Coronary artery (tissue), 2 donors: ENCODE results near the gene LARGE2.

Experiments
- DNase-seq: peaks from one replicate; pipeline ENCODE4 v3.0.0-alpha.2; 2017; ENCODE audit warnings: low spot score
- H3K27ac ChIP-seq, 2 donors: fragments of 200-600 bp; sonication (generic); one replicate each; pipeline ENCODE4 v1.5.1; 2016 to 2019
- H3K4me3 ChIP-seq: fragments of 200-600 bp; sonication (generic); 2 replicates; pipeline ENCODE4 v1.5.1; 2016; ENCODE audit warnings: mild to moderate bottlenecking, moderate library complexity
- TF ChIP-seq, protein P1 (sequence below): fragments of 200-600 bp; sonication (generic); IDR thresholded peaks from one replicate; pipeline ENCODE4 v1.5.1; 2019; ENCODE audit warnings: antibody characterized with exemption

The LARGE2 gene

DNA sequence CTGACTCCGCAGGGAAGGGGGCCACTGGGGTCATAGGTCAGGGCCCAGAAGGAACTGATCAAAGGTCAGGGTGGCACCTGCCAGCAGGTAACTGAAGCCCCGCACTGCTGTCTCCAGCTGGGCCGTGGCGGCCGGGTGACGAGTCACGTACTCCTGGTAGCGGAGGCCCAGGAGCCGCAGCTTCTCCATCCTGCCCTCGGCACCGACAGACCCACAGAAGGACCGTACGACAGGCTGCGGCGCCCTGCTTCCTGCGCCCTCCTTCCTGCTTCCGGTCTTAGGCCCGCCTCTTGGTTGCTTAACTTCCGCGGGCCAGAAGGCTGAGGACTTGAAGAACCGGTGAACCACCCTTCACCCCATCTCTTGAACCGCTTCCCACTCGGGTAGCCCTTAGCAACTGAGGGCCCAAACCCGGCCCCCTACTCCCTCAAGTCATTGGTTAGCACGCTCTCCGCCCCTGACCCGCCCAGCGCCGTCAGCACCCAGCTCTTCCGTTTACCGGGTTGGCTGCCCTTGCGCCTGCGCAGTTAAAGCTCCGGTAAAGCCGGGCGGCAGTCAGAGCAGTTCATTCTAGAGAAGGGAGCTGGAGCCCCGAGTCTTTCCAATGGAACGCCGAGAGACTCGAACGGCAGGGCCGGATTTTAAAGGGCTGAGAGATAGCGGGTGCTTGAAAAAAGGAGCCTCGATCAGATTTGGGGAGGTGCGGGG is 4.7 kb upstream of the LARGE2 start, which contains the start of gene PEX16:
PEX16 (minus strand) TSS at position 255 of the 708 bp plus-strand sequence; CDS start at position 189, 66 bp downstream.
- H3K27ac ChIP-seq: peak within 1 kb of the TSS; percentile 90 to 92
- TF ChIP-seq, protein P1, sequence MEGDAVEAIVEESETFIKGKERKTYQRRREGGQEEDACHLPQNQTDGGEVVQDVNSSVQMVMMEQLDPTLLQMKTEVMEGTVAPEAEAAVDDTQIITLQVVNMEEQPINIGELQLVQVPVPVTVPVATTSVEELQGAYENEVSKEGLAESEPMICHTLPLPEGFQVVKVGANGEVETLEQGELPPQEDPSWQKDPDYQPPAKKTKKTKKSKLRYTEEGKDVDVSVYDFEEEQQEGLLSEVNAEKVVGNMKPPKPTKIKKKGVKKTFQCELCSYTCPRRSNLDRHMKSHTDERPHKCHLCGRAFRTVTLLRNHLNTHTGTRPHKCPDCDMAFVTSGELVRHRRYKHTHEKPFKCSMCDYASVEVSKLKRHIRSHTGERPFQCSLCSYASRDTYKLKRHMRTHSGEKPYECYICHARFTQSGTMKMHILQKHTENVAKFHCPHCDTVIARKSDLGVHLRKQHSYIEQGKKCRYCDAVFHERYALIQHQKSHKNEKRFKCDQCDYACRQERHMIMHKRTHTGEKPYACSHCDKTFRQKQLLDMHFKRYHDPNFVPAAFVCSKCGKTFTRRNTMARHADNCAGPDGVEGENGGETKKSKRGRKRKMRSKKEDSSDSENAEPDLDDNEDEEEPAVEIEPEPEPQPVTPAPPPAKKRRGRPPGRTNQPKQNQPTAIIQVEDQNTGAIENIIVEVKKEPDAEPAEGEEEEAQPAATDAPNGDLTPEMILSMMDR: no peak
- peak within 1 kb of the TSS; percentile 83 for H3K4me3 ChIP-seq
- peak; percentile 99 for DNase-seq

GRCh38 chr11:45918331-45918941 is 4.0 kb upstream of the LARGE2 start:
- TF ChIP-seq, protein P1: no peak
- peak overlapping the region; percentile 90 to 92 for H3K27ac ChIP-seq
- H3K4me3 ChIP-seq: peak overlapping the region; percentile 83
- peak; percentile 89 for DNase-seq

- no peak for DNase-seq
- TF ChIP-seq, protein P1: no peak
- Histone ChIP-seq H3K27ac (peak overlapping the region in 1 of 2 donors; percentile 92), H3K4me3 (peak overlapping the region; percentile 83)
Measured at GRCh38 chr11:45918962-45919675, 3.3 kb upstream of the LARGE2 start.

DNA sequence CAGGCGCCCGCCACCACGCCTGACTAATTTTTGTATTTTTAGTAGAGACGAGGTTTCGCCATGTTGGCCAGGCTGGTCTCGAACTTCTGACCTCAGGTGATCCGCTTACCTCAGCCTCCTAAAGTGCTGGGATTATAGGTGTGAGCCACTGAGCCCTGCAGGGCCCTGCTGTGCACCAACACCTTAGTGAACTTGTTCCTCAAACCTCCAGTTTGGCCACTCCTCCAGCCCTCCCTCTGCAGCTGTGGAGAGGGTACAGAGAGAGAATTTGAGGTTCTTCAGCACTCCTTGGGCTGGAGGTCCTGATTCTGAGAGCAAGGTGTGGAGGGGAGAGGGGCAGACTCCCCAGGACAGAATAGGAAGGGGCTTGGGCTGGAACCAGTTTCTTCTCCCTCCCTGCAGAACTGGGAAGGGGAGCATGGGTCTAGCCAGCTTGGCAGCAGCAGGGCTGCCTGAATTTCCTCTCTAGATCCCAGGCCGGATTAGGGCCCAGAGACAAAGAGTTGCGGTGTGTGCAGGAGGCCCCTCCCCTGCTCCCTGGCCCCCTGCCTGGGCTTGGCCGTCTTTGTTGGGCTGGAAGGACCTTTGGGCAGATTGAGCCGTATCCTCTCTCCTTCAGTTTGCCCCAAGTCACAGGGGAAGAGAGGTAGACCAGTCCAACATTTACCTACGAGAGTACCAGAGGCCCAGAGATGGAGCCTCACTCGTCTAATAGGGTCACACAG is 2.5 kb upstream of the LARGE2 start:
- Histone ChIP-seq H3K4me3 (no peak overlapping the region), H3K27ac (no peak overlapping the region)
- TF ChIP-seq, protein P1: no peak
- no peak for DNase-seq

GRCh38 chr11:45920531-45921477 is 1.7 kb upstream of the LARGE2 start:
- no peak for DNase-seq
- TF ChIP-seq, protein P1: no peak
- no peak overlapping the region for H3K4me3 ChIP-seq
- H3K27ac ChIP-seq: no peak overlapping the region
